GM21717 (cell line): ENCODE measurements around the gene ADI1.
"Not testable (repeated sequence)": the region's sequence is repeated elsewhere in the genome, so short reads cannot be mapped to it uniquely, and the experiment has no call there.

Experiments used
- ATAC-seq: cut with Tn5 transposase; IDR thresholded peaks from one replicate; pipeline ENCODE4 v1.9.1; 2021; ENCODE audit warnings: mild to moderate bottlenecking, moderate library complexity; ENCODE audit not compliant: unreplicated experiment

ADI1 gene

GRCh38 chr2:3464401-3465005, 54.8 kb downstream of the ADI1 start:
- no peak for ATAC-seq

GRCh38 chr2:3463944-3464343, 55.4 kb downstream of the ADI1 start:
- no peak for ATAC-seq

DNA sequence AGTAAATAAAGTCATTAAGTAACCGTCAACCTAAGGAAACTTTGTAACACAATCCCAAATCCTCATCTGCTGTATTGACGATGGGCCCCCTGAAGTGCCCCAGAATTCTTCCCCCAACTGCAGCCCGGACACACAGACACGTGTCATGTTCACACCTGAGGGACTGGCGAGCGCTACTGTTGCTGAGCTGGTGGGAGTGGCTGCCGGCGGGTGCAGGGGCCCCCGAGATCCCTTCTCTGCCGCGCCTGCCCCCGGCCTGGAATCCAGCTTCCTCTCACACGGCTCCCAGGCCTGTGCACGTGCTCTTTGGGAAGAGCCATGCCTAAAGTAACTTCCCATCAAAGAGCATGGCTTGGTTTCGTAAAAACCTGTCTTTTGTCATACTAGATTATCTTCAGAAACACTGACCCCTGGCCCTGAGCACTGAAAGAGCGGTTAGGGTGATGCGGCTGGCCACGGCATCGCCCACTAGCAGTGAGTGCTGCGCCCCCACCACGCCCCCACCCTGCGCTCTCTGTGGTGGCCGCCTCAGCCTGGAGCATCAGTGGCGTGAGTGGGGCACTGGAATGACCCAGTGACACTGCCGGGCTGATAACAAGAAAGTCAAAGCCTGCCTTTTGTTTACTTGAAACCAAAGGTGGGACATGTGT, 56.0 kb downstream of the ADI1 start:
- ATAC-seq = no peak

DNA sequence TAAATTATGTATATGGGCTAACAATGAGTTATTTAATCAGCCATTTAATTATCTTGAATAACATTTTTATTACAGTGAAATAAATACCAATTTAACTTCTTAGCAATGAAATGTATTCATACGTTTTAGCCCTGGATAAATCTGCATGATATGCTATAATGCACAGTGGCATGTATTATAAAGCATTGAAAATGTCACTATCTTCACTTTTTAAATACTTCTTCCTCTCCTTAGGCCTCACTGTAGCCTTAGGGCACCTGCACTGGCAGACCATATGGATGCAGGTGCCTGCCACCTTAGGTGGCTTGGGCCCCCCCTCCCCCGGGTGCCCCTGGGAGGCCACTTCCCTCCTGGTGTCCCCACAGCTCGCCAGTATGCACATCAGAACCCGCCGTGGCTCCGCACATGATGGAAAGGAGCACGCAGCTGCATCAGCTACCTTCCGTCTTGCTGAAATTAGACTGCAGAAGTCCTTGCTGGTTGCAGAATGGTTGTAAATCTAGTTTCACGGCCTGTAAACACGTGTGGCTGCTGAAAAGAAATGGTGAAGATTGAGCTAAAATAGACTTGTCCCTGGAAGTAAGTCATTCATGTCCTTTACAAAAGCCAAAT, 56.7 kb downstream of the ADI1 start:
- no peak for ATAC-seq

DNA sequence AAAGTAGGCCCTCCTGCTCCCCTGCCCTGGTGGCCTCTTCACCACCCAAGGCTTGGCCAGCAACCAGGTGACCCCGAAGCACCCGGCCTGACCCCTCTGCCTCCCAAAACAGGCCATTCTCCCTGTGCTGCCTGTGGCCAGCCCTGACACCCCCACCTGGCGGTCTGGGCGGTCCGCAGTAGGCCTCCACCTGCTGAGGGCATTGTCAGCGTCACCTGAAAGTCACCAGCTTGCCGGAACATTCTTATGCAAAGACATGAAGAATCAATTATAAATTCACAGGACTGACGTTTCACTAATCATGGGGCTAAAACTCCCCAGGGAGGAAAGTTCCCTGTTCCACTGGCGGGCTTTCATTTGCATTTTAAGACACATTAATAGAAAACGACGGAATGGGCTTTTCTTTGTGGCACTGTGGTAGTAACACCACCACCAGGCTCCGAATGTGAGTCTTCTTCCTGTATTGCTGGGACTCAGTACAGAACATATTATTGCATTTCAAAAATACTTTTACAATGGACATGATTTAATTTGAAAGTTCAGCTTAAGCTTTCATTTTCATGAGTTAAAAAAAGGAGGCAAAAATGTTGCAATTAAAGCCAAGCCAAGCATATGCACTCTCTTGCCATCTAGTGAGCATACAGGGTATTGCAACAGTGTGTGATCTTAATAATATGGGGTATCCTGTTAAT, 57.4 kb downstream of the ADI1 start:
- peak; percentile 68 for ATAC-seq

GRCh38 chr2:3460831-3461800, 58.2 kb downstream of the ADI1 start:
- no peak for ATAC-seq

- no peak for ATAC-seq
Observed at GRCh38 chr2:3460156-3460555, 59.2 kb downstream of the ADI1 start.

DNA sequence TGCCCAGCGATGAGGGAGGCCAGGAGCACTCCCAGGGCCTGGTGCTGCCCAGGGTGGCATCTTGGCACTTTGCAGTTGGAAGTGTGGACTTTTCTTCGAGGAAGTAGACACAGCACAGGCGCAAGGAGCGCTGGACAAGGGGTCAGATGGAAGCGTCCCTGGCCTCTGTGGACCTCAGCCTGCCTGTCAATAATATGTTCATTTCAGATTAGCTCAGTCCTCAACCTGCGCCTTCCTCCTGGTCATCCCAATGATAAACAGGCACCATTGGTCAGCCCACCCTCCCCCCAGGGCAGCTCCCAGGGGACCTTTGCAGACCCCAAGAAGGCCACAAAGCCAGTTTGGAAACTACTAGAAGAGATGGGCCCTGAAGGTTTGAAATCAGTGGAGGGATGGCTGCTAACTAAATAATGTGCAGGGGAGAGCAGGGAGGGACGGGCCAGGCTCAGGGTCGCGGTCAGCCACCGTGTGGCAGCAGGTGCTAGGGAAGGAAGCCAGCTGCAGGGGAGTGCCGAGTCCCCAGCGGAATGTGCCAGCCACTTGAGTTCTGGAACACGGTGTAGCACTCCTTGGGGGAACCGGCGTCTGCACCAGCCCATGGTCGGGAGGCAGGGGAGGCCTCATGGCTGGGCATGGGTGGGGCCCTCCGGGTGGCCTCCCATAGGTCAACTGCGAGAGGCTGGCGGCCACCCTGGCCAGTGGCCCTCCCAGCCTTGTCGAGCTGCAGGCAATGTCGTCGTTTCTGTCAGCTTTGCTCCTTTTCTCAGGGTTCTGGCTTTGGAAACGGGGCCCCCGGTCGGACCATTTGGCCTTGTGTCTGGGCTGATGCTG, 59.9 kb downstream of the ADI1 start:
- no peak for ATAC-seq

DNA sequence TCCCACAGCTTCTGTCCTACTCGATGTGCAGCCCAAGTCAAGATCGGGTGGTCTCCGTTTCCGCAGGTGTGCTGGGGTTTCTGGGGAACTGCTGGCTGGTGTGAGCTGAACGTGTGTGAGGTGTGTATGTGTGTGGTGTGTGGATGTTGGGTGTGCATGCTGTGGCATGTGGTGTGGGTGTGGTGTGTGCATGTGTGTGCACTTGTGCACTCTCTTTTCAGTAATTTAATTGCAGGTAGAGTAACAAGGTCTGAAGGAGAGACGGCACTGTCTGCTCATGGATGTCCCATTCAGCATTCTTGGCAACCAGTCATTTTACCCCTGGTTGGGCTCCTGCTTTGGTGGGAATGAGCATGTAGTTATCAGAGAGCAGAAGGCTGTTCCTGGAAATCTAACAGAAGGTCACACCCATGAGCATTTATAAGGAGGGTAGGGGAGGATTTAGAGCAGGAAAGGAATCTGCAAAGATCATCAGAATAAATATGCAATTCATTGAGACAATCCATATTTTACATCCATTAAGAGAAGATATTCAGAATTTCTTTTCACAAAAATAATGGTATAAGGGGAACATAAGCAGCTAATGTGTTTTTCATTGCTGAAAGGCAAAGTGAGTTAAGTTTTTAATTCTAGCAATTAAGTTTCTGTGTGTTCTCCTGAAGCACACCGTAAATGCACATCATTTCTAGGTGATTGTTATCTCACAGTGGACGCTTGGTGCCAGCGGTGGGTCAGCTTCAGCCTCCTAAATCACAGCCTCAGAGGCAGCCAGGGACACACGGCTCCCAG, 60.7 kb downstream of the ADI1 start:
- no peak for ATAC-seq

DNA sequence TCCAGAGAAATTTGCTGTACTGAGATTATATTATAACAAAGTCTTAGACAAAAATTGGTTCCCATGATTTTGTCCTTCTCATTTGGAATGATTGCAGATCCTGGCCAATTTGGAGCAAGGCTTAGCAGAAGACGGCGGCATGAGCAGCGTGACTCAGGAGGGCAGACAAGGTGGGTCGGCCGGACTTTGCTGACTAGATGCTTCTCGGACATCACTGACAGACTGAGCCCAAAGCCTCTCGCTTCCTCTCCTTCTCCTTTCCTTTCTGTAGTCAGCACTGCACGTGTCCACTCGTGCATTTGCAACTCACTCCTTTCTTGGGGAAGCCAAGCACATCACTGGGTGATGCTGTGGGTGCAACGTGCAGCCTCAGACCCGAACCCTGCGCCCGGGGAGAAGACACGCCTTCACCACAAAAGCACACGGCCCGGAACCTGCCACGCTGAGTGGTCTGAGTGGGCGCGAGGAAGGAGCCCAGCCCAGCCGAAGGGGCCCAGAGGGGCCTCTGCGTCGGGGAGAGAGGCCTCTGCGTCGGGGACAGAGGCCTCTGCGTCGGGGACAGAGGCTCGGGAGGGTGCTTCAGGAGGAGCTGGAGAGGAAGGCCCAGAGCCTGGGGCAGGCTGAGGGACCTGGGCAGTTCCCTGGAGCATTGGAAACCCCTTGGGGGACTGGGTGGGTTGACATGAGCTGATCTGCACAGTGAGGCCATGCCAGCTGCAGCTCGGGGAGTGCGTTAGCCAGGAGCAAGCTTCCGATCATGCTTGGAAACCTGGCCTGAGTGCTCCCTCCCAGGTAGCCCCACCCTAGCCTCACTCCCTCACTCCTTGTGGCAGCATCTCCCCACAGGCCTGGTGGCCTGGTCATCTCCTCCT, 61.6 kb downstream of the ADI1 start:
- no peak for ATAC-seq

- ATAC-seq = no peak
Observed at GRCh38 chr2:3456125-3456524, 63.2 kb downstream of the ADI1 start.

- ATAC-seq = no peak
Observed at GRCh38 chr2:3454802-3455201, 64.5 kb downstream of the ADI1 start.

GRCh38 chr2:3454005-3454404, 65.3 kb downstream of the ADI1 start:
- ATAC-seq = not testable (repeated sequence)

DNA sequence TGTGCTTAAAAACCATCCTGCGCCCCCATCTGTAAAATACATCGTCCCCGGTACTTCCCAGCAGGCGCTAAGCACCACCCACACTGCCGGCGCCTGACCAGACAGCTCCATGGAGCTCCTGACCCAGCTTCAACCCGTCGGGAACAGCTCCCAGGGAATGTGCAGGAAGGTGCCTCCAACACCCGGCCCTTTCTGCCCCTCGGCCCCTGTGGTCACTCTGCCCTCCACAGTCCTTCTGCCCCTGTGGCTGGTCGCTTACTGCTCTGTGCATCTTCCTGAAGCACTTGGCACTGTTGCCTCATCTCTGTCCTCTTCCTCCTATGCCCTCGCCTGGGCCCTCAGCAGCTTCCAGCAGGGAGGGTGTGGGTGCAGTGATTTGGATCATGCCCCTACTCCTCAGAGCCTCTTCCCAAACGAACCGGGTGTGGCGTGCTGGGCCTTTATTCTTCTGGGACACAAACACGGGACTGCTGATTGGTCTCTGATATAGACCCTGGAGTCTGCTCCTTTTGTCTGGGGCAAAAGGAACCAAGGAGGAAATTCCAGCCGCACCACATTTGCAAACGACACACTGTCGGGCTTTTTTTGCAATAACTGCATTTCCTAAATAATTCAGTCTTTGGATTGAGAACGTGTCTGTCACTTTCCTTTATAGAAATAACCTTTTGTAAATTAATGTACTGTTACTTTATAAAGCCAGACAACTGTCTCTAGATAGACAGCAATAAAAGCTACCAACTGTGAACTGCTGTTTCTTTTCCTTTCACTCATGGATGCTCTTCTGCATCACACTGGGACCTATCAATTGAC, 65.9 kb downstream of the ADI1 start:
- ATAC-seq = no peak

- no peak for ATAC-seq
Observed at GRCh38 chr2:3451926-3452671, 67.2 kb downstream of the ADI1 start.

GRCh38 chr2:3451169-3451568, 68.2 kb downstream of the ADI1 start:
- ATAC-seq = no peak
